Sigmoid colon (tissue), 3 donors: ENCODE data around the gene SRRM3.

Experiments used
- CTCF ChIP-seq, 4 experiments: fragments of 450-650 bp in 3 of 4; fragments of 200-600 bp in 1 of 4; IDR thresholded peaks; one replicate each; pipeline ENCODE4 v1.5.1; 2016 to 2019; ENCODE audit warnings: antibody characterized with exemption in 4 of 4, mild to moderate bottlenecking in 3 of 4, moderate library complexity in 2 of 4
- POLR2A ChIP-seq, 2 donors: fragments of 450-650 bp; IDR thresholded peaks; one replicate each; pipeline ENCODE4 v1.6.1; 2016; ENCODE audit warnings: antibody characterized with exemption in 2 of 2, mild to moderate bottlenecking in 2 of 2, moderate library complexity in 2 of 2

- no peak for TF ChIP-seq CTCF (IDR thresholded peaks at IDR 0.05)
- TF ChIP-seq POLR2A (IDR thresholded peaks at IDR 0.05) = no peak
Measured at GRCh38 chr7:76185187-76185896, 16.4 kb upstream of the SRRM3 start.
